ENCODE measurements around the gene SIGLEC7.

GRCh38 chr19:51120160-51120559 is 21.9 kb upstream of the SIGLEC7 start:
- TF ChIP-seq RCOR1 (conservative IDR thresholded peaks at IDR 0.05; ENCODE audit: low read depth, low read length) (no peak), JUNB (IDR thresholded peaks at IDR 0.05) (no peak), ZNF207 (IDR thresholded peaks at IDR 0.05; ENCODE audit: borderline replicate concordance) (no peak)
- TF ChIP-seq, protein P1, sequence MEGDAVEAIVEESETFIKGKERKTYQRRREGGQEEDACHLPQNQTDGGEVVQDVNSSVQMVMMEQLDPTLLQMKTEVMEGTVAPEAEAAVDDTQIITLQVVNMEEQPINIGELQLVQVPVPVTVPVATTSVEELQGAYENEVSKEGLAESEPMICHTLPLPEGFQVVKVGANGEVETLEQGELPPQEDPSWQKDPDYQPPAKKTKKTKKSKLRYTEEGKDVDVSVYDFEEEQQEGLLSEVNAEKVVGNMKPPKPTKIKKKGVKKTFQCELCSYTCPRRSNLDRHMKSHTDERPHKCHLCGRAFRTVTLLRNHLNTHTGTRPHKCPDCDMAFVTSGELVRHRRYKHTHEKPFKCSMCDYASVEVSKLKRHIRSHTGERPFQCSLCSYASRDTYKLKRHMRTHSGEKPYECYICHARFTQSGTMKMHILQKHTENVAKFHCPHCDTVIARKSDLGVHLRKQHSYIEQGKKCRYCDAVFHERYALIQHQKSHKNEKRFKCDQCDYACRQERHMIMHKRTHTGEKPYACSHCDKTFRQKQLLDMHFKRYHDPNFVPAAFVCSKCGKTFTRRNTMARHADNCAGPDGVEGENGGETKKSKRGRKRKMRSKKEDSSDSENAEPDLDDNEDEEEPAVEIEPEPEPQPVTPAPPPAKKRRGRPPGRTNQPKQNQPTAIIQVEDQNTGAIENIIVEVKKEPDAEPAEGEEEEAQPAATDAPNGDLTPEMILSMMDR (IDR thresholded peaks at IDR 0.05 in 2 of 3, conservative IDR thresholded peaks at IDR 0.05 in 1 of 3; ENCODE audit: control insufficient read depth in 2 of 3, extremely low read depth in 1 of 3, insufficient read depth in 1 of 3, low read depth in 3 of 3, low read length in 3 of 3) = no peak

Data from GM12878 (cell line).